Inflammatory macrophage (primary cell): ENCODE data around the gene MRM2.
A peak's percentile ranks its signal among the peaks of the same experiment; 100 is the strongest.

Experiments
- DNase-seq, 2 donors: peaks; one replicate each; pipeline ENCODE4 v3.0.0-alpha.2; 2020 to 2022

MRM2 gene

GRCh38 chr7:2264158-2264557 lies 22.2 kb upstream of the MRM2 start:
- no peak for DNase-seq

- no peak for DNase-seq
These were observed 21.2 kb upstream of the MRM2 start for GRCh38 chr7:2263176-2263575.

GRCh38 chr7:2261611-2262010 lies 19.6 kb upstream of the MRM2 start:
- DNase-seq: peak; percentile 65 to 78

- DNase-seq: no peak
These were observed 18.8 kb upstream of the MRM2 start for GRCh38 chr7:2260820-2261219.

- no peak for DNase-seq
These were observed 17.5 kb upstream of the MRM2 start for GRCh38 chr7:2259480-2259879.

GRCh38 chr7:2258661-2259365 lies 16.8 kb upstream of the MRM2 start:
- no peak for DNase-seq

GRCh38 chr7:2257651-2258050 lies 15.6 kb upstream of the MRM2 start:
- DNase-seq: no peak

- DNase-seq: no peak
These were observed 15.1 kb upstream of the MRM2 start for GRCh38 chr7:2257046-2257551.

- DNase-seq: no peak
These were observed 14.5 kb upstream of the MRM2 start for GRCh38 chr7:2256306-2257045.

GRCh38 chr7:2255145-2256139 lies 13.4 kb upstream of the MRM2 start:
- no peak for DNase-seq

GRCh38 chr7:2254429-2255144 lies 12.6 kb upstream of the MRM2 start:
- DNase-seq: no peak

GRCh38 chr7:2253525-2254244 lies 11.7 kb upstream of the MRM2 start:
- DNase-seq: no peak

GRCh38 chr7:2253021-2253420 lies 11.0 kb upstream of the MRM2 start:
- no peak for DNase-seq

- DNase-seq: peak; percentile 24 to 49
These were observed 10.1 kb upstream of the MRM2 start for GRCh38 chr7:2251841-2252771.

- no peak for DNase-seq
These were observed 9.4 kb upstream of the MRM2 start for GRCh38 chr7:2251381-2251780.

- DNase-seq: no peak
These were observed 7.8 kb upstream of the MRM2 start for GRCh38 chr7:2249744-2250323.

- peak; percentile 83 to 90 for DNase-seq
These were observed 7.1 kb upstream of the MRM2 start for GRCh38 chr7:2248984-2249694.

- DNase-seq: no peak
These were observed 5.4 kb upstream of the MRM2 start for GRCh38 chr7:2247141-2247995.
